Panc1 (cell line): ENCODE measurements around the gene NCKAP5.

Experiments
- SIN3A ChIP-seq: IDR thresholded peaks from 2 replicates; pipeline ENCODE4 v1.6.1; 2012; ENCODE audit warnings: low read depth, mild to moderate bottlenecking, low read length, moderate library complexity, borderline replicate concordance; ENCODE audit not compliant: insufficient read depth
- TF ChIP-seq, protein P1 (sequence below): fragments of 450-650 bp; IDR thresholded peaks from 2 replicates; pipeline ENCODE4 v1.5.1; 2017; ENCODE audit warnings: mild to moderate bottlenecking
- TF ChIP-seq, protein P2 (sequence below), 2 experiments: IDR thresholded peaks; 2 replicates each; pipeline ENCODE4 v1.6.1; 2011 to 2012; ENCODE audit warnings: low read depth in 2 of 2, control low read depth in 1 of 2, low read length in 1 of 2, mild to moderate bottlenecking in 1 of 2, moderate library complexity in 1 of 2; ENCODE audit not compliant: insufficient read depth in 1 of 2

DNA sequence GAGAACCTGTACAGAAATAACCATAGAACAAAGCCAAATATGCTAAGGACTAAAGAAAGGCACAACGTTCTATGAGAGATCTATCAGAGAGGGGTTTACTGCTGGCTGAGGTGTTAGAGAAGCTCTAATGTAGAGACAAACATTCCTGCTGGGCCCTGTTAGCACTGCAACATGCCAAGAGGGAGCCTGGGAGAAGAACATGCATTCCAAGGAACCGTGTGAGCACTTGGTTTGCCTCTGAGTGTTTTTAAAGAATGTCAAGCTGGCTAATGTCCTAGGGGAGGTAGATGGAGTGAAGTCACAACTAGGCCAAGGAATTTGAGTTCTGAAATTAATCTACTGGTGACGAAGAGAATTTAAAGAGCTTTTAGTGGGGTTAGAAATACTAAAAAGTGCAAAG lies 514.0 kb downstream of the NCKAP5 start:
- TF ChIP-seq, protein P1, sequence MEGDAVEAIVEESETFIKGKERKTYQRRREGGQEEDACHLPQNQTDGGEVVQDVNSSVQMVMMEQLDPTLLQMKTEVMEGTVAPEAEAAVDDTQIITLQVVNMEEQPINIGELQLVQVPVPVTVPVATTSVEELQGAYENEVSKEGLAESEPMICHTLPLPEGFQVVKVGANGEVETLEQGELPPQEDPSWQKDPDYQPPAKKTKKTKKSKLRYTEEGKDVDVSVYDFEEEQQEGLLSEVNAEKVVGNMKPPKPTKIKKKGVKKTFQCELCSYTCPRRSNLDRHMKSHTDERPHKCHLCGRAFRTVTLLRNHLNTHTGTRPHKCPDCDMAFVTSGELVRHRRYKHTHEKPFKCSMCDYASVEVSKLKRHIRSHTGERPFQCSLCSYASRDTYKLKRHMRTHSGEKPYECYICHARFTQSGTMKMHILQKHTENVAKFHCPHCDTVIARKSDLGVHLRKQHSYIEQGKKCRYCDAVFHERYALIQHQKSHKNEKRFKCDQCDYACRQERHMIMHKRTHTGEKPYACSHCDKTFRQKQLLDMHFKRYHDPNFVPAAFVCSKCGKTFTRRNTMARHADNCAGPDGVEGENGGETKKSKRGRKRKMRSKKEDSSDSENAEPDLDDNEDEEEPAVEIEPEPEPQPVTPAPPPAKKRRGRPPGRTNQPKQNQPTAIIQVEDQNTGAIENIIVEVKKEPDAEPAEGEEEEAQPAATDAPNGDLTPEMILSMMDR = no peak
- TF ChIP-seq, protein P2, sequence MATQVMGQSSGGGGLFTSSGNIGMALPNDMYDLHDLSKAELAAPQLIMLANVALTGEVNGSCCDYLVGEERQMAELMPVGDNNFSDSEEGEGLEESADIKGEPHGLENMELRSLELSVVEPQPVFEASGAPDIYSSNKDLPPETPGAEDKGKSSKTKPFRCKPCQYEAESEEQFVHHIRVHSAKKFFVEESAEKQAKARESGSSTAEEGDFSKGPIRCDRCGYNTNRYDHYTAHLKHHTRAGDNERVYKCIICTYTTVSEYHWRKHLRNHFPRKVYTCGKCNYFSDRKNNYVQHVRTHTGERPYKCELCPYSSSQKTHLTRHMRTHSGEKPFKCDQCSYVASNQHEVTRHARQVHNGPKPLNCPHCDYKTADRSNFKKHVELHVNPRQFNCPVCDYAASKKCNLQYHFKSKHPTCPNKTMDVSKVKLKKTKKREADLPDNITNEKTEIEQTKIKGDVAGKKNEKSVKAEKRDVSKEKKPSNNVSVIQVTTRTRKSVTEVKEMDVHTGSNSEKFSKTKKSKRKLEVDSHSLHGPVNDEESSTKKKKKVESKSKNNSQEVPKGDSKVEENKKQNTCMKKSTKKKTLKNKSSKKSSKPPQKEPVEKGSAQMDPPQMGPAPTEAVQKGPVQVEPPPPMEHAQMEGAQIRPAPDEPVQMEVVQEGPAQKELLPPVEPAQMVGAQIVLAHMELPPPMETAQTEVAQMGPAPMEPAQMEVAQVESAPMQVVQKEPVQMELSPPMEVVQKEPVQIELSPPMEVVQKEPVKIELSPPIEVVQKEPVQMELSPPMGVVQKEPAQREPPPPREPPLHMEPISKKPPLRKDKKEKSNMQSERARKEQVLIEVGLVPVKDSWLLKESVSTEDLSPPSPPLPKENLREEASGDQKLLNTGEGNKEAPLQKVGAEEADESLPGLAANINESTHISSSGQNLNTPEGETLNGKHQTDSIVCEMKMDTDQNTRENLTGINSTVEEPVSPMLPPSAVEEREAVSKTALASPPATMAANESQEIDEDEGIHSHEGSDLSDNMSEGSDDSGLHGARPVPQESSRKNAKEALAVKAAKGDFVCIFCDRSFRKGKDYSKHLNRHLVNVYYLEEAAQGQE (IDR thresholded peaks at IDR 0.05; ENCODE audit: insufficient read depth in 1 of 2, low read depth in 2 of 2, low read length in 1 of 2) = no peak
- no peak for TF ChIP-seq SIN3A
